ENCODE results near the gene MINDY1. TPM values are rescaled to one million over a fixed set of nuclear protein-coding genes. Genes with fewer than 3 reads are reported as not detected.

MINDY1 gene
- total RNA-seq, 1 donor from 2014 or later: 16.2 TPM

DNA sequence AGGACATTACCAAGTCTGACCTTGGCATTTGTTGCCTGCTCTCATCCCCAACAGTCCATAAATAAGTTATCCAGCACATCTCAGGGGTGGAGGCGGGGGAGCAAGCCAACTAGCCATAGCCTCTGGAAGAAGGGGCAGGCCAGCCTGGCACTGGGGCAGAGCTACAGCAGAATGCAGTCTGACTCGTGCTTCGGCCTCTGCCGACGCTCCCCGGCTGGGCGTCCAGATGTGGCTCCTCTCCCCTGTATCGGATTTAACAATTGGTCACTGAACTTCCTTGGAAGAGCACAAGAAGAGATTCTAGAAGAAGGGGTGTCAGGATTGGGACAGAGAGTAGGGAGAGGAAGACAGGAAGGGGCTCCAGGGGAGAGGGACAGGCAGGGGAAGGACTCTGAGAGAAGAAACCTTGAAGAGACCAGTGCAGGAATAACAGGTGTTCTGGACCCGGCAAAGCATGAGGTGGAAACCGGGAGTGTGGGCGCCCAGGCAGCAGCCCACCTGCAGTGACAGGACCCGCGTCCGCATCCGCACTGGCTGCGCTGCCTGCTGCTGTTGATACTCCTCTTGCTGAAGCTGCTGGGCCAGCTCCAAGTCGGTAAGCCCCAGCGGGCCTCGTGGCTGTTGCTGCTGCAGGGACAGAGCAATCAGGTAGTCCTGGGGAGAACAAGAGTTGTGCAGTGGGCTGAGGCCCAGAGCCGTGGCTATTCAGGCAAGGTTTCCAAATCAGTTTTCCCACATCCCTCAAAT, 9.4 kb downstream of the MINDY1 start:
- Histone ChIP-seq H3K4me1 (ENCODE audit: control insufficient read depth in 3 of 3, insufficient read depth in 3 of 3, low read length in 3 of 3) (peaks cover 11 to 14% (median 11%) of the 10 kb centered on the region in 3 donors), H3K9ac (ENCODE audit: low read depth in 1 of 3, low read length in 3 of 3) (peak overlapping the region in 1 of 3 donors; percentile 8), H3K4me3 (ENCODE audit: low read length in 3 of 3) (no peak overlapping the region), H3K27me3 (ENCODE audit: control insufficient read depth in 3 of 3, insufficient read depth in 3 of 3, low read length in 3 of 3) (no peaks in the 10 kb centered on the region), H3K27ac (ENCODE audit: low read depth, low read length) (no peak overlapping the region), H3K9me3 (ENCODE audit: control insufficient read depth in 3 of 3, low read length in 3 of 3) (no peaks in the 10 kb centered on the region), H3K36me3 (ENCODE audit: control insufficient read depth in 3 of 3, insufficient read depth in 3 of 3, low read length in 3 of 3) (peaks cover 28 to 47% (median 44%) of the 10 kb centered on the region in 3 donors)

DNA sequence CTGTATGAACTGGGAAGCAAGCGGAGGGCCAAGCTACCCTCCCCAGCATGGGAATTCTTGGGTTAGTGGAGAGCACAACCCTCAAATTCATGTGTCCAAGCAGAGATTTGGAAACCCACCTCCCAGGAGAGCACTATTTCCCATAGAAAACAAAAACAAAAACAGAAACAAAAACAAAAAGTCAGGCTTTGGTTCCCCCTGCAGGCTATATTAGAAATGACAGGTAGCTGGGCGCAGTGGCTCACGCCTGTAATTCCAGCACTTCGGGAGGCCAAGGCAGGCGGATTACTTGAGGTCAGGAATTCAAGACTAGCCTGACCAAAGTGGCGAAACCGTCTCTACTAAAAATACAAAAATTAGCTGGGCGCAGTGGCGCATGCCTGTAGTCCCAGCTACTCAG, 10.8 kb downstream of the MINDY1 start:
- Histone ChIP-seq H3K4me1 (ENCODE audit: control insufficient read depth in 3 of 3, insufficient read depth in 3 of 3, low read length in 3 of 3) (peaks cover 9 to 11% (median 9%) of the 10 kb centered on the region in 3 donors), H3K9ac (ENCODE audit: low read depth in 1 of 3, low read length in 3 of 3) (peak overlapping the region in 2 of 3 donors; percentile 47 to 64), H3K27ac (ENCODE audit: low read depth, low read length) (peak overlapping the region; percentile 15), H3K4me3 (ENCODE audit: low read length in 3 of 3) (peak overlapping the region in 2 of 3 donors; percentile 35 to 62), H3K36me3 (ENCODE audit: control insufficient read depth in 3 of 3, insufficient read depth in 3 of 3, low read length in 3 of 3) (peaks cover 24 to 33% (median 31%) of the 10 kb centered on the region in 3 donors), H3K9me3 (ENCODE audit: control insufficient read depth in 3 of 3, low read length in 3 of 3) (no peaks in the 10 kb centered on the region), H3K27me3 (ENCODE audit: control insufficient read depth in 3 of 3, insufficient read depth in 3 of 3, low read length in 3 of 3) (no peaks in the 10 kb centered on the region)

DNA sequence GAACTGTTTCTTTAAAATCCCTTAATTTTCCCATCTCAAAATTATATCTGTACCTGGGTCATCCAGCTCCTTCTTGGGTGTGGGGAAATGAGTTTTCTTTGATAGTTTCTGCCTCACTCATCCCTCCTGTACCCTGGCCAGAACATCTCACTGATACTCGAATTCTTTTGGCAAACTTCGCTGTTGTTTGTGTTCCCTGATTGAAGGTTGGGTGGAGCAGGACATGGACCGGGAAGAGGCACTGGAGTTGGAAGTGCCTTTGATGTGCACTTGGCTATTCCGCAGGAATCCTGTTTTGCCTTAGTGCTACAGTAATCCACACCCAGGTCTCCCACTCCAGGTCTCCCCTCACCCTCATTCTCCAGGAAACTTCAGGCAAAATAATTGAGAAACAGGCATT, 11.2 kb downstream of the MINDY1 start:
- Histone ChIP-seq H3K27ac (ENCODE audit: low read depth, low read length) (peak overlapping the region; percentile 15), H3K4me3 (ENCODE audit: low read length in 3 of 3) (peak overlapping the region in 2 of 3 donors; percentile 35 to 62), H3K9ac (ENCODE audit: low read depth in 1 of 3, low read length in 3 of 3) (peak overlapping the region in 2 of 3 donors; percentile 47 to 64), H3K4me1 (ENCODE audit: control insufficient read depth in 3 of 3, insufficient read depth in 3 of 3, low read length in 3 of 3) (peaks cover 9 to 11% (median 9%) of the 10 kb centered on the region in 3 donors), H3K27me3 (ENCODE audit: control insufficient read depth in 3 of 3, insufficient read depth in 3 of 3, low read length in 3 of 3) (no peaks in the 10 kb centered on the region), H3K36me3 (ENCODE audit: control insufficient read depth in 3 of 3, insufficient read depth in 3 of 3, low read length in 3 of 3) (peaks cover 24 to 30% (median 30%) of the 10 kb centered on the region in 3 donors), H3K9me3 (ENCODE audit: control insufficient read depth in 3 of 3, low read length in 3 of 3) (no peaks in the 10 kb centered on the region)

DNA sequence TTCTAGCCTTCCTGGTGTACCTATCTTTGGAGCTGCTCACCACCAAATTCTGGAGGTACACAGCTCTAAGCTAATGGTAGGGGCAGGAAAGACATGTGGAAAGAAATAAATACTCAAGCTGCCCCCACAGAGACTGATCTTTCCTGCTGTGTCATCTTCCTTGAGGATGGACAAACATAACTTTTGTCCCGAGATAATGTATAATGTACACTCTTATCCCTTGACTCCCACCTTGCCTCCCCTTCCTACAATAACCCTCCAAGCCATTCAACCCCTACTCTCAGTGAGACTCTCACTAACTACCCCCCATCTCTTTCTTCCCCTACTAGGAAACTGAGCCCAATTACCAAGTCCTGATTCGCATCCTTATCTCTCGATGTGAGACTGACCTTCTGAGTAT, 12.5 kb downstream of the MINDY1 start:
- Histone ChIP-seq H3K9me3 (ENCODE audit: control insufficient read depth in 3 of 3, low read length in 3 of 3) (no peaks in the 10 kb centered on the region), H3K36me3 (ENCODE audit: control insufficient read depth in 3 of 3, insufficient read depth in 3 of 3, low read length in 3 of 3) (peaks cover 19 to 21% (median 20%) of the 10 kb centered on the region in 3 donors), H3K4me3 (ENCODE audit: low read length in 3 of 3) (no peak overlapping the region), H3K27ac (ENCODE audit: low read depth, low read length) (no peak overlapping the region), H3K4me1 (ENCODE audit: control insufficient read depth in 3 of 3, insufficient read depth in 3 of 3, low read length in 3 of 3) (peaks cover 9 to 11% (median 9%) of the 10 kb centered on the region in 3 donors), H3K27me3 (ENCODE audit: control insufficient read depth in 3 of 3, insufficient read depth in 3 of 3, low read length in 3 of 3) (no peaks in the 10 kb centered on the region), H3K9ac (ENCODE audit: low read depth in 1 of 3, low read length in 3 of 3) (no peak overlapping the region)

DNA sequence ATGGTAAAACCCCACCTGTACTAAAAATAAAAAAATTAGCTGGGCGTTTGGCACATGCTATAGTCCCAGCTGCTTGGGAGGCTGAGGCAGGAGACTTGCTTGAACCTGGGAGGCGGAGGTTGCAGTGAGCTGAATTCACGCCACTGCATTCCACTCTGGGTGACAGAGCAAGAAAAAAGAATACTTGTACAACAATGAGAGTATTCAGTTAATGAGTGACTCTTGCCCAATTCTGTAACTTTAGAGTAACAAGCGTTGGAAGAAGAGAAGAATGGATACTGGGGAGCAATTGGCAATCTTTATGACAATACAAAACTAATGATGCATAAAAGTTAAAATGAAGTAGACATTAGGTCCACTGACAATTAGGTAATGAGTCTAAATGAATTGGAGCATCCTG, 14.1 kb downstream of the MINDY1 start:
- H3K9ac ChIP-seq (ENCODE audit: low read depth in 1 of 3, low read length in 3 of 3): no peak overlapping the region
- H3K4me3 ChIP-seq (ENCODE audit: low read length in 3 of 3): no peak overlapping the region
- H3K27ac ChIP-seq (ENCODE audit: low read depth, low read length): no peak overlapping the region
- H3K9me3 ChIP-seq (ENCODE audit: control insufficient read depth in 3 of 3, low read length in 3 of 3): no peaks in the 10 kb centered on the region
- H3K36me3 ChIP-seq (ENCODE audit: control insufficient read depth in 3 of 3, insufficient read depth in 3 of 3, low read length in 3 of 3): peaks cover 5 to 10% (median 9%) of the 10 kb centered on the region in 3 donors
- H3K4me1 ChIP-seq (ENCODE audit: control insufficient read depth in 3 of 3, insufficient read depth in 3 of 3, low read length in 3 of 3): peaks cover 9 to 11% (median 9%) of the 10 kb centered on the region in 3 donors
- no peaks in the 10 kb centered on the region for H3K27me3 ChIP-seq (ENCODE audit: control insufficient read depth in 3 of 3, insufficient read depth in 3 of 3, low read length in 3 of 3)

DNA sequence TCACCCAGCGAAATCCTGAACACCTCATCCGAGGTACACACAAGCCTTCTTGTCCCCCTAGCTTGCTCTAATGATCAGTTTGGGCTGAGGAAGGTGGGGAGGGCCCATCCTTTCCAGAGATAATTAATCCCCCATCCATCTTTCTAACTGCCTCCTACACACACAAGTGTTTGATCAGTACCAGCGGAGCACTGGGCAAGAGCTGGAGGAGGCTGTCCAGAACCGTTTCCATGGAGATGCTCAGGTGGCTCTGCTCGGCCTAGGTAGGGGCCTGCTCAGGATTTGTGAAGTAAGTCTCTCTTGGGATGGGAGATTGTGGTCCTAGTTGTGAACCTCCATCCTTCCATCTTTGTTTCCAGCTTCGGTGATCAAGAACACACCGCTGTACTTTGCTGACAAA, 18.8 kb downstream of the MINDY1 start:
- no peak overlapping the region for H3K27ac ChIP-seq (ENCODE audit: low read depth, low read length)
- H3K4me1 ChIP-seq (ENCODE audit: control insufficient read depth in 3 of 3, insufficient read depth in 3 of 3, low read length in 3 of 3): peaks cover 0 to 3% (median 0%) of the 10 kb centered on the region in 3 donors
- H3K27me3 ChIP-seq (ENCODE audit: control insufficient read depth in 3 of 3, insufficient read depth in 3 of 3, low read length in 3 of 3): no peaks in the 10 kb centered on the region
- H3K9ac ChIP-seq (ENCODE audit: low read depth in 1 of 3, low read length in 3 of 3): no peak overlapping the region
- H3K4me3 ChIP-seq (ENCODE audit: low read length in 3 of 3): no peak overlapping the region
- H3K9me3 ChIP-seq (ENCODE audit: control insufficient read depth in 3 of 3, low read length in 3 of 3): no peaks in the 10 kb centered on the region
- no peaks in the 10 kb centered on the region for H3K36me3 ChIP-seq (ENCODE audit: control insufficient read depth in 3 of 3, insufficient read depth in 3 of 3, low read length in 3 of 3)

DNA sequence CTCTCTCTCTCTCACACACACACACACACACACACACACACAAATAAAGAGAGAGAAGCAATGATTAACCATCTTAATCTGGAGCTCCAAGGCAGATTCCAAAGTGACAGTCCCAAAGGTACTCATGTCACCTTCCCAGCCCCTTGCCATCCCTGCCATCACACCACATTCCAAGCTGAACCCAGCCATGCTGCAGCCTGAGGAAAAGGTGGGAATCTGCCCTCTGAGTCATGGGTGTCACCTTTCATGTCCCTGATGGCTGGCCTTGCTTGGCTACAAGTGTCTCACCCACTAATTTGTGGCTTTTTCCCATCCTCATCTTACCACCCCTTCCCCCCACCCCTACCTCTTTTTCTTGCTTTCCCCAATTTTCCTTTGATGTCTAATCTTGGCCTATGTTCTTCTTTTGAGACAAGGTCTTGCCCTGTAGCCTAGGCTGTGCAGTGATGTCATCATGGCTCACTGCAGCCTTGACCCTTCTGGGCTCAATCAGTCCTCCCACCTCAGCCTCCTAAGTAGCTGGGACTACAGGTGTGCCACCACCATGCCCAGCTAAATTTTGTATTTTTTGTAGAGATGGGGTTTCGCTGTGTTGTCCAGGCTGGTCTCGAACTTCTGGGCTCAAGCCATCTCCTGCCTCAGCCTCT, 21.4 kb downstream of the MINDY1 start:
- H3K27me3 ChIP-seq (ENCODE audit: control insufficient read depth in 3 of 3, insufficient read depth in 3 of 3, low read length in 3 of 3): no peaks in the 10 kb centered on the region
- no peaks in the 10 kb centered on the region for H3K36me3 ChIP-seq (ENCODE audit: control insufficient read depth in 3 of 3, insufficient read depth in 3 of 3, low read length in 3 of 3)
- no peak overlapping the region for H3K9ac ChIP-seq (ENCODE audit: low read depth in 1 of 3, low read length in 3 of 3)
- no peak overlapping the region for H3K4me3 ChIP-seq (ENCODE audit: low read length in 3 of 3)
- H3K9me3 ChIP-seq (ENCODE audit: control insufficient read depth in 3 of 3, low read length in 3 of 3): no peaks in the 10 kb centered on the region
- peaks cover 0 to 3% (median 0%) of the 10 kb centered on the region in 3 donors for H3K4me1 ChIP-seq (ENCODE audit: control insufficient read depth in 3 of 3, insufficient read depth in 3 of 3, low read length in 3 of 3)
- H3K27ac ChIP-seq (ENCODE audit: low read depth, low read length): no peak overlapping the region

DNA sequence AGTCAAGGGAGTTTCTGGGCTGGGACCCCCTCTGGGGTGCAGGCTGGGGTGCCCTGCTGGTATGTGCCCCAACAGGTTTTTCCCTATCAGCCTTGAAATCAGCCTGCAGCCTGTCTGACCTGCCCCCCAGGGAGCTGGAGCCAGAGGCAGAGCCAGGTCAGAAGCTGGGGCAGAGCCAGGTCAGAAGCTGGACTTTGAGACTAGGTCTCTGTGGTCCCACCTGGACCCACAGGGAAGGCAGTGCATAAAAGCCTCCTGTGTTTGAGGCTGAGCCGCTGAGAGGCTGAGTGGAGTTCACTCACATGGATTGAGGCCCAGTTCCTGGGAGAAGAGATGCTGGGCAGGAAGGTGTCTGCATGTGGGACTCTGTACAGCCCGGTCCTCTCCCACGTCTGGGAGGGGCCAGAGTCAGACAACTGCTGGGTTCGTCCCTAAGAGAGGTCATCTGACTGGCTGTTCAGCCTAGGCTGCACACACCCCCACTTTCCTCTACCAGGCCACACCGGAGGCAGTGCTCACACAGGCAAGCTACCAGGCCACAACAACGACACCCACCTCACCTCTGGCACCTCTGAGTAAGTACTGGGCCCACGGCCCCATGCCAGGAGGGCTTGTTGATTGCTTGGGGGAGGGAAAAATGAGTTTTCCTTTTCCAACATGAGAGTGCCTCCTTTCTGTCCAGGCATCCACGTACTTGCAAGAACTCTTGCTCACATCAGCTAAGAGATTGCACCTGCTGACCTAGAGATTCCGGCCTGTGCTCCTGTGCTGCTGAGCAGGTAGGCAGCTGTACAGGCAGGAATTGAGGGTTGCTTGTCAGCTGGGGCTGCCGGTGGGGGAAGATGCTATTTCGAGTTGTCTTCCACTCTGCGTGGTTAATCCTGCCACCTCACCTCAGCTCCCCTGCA, 24.6 kb downstream of the MINDY1 start, which contains the start of gene ANXA9:
Gene ANXA9, plus strand, starts transcription at position 488 of the 908 bp plus-strand sequence. CDS start 814 bp downstream, outside the sequence.
- Histone ChIP-seq H3K9ac (ENCODE audit: low read depth in 1 of 3, low read length in 3 of 3) (peak within 1 kb of the TSS in 1 of 3 donors; percentile 33), H3K36me3 (ENCODE audit: control insufficient read depth in 3 of 3, insufficient read depth in 3 of 3, low read length in 3 of 3) (no peaks in the 10 kb centered on the region), H3K9me3 (ENCODE audit: control insufficient read depth in 3 of 3, low read length in 3 of 3) (no peaks in the 10 kb centered on the region), H3K27me3 (ENCODE audit: control insufficient read depth in 3 of 3, insufficient read depth in 3 of 3, low read length in 3 of 3) (no peaks in the 10 kb centered on the region), H3K4me1 (ENCODE audit: control insufficient read depth in 3 of 3, insufficient read depth in 3 of 3, low read length in 3 of 3) (peaks cover 12 to 15% (median 13%) of the 10 kb centered on the region in 3 donors), H3K4me3 (ENCODE audit: low read length in 3 of 3) (no peak within 1 kb of the TSS), H3K27ac (ENCODE audit: low read depth, low read length) (no peak within 1 kb of the TSS)

DNA sequence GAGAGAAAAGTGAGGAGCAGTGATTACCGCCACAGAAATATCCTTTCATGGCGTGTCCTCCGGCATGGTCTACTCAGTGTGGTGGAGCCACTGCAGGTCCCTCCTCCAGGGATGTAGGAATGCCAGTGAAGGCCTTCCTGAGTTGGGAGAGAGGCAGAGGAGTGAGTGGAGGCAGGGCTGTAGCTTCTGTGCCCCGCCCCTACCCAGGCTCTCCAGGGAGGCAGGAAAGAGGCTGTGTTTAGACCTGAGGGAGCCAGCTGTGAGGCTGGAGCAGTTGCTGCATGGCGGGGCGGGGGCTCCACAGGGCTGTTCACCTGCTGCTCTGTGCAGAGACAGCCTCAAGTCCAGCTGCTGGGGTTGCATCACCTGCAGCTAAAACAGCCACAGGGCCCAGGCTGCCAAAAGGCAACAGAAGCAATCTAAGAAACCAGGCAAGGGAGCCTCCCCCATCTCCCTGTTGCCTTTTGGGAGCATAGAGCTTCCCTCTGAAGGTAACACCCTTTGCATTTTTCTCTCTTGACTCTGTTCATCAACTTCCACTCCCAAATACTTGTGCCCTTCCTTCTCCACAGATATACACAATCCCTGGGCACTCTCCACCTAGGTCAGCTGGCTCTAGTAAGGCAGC, 25.4 kb downstream of the MINDY1 start:
- Histone ChIP-seq H3K4me1 (ENCODE audit: control insufficient read depth in 3 of 3, insufficient read depth in 3 of 3, low read length in 3 of 3) (peaks cover 12 to 17% (median 13%) of the 10 kb centered on the region in 3 donors), H3K9me3 (ENCODE audit: control insufficient read depth in 3 of 3, low read length in 3 of 3) (no peaks in the 10 kb centered on the region), H3K9ac (ENCODE audit: low read depth in 1 of 3, low read length in 3 of 3) (no peak overlapping the region), H3K36me3 (ENCODE audit: control insufficient read depth in 3 of 3, insufficient read depth in 3 of 3, low read length in 3 of 3) (no peaks in the 10 kb centered on the region), H3K27ac (ENCODE audit: low read depth, low read length) (no peak overlapping the region), H3K4me3 (ENCODE audit: low read length in 3 of 3) (no peak overlapping the region), H3K27me3 (ENCODE audit: control insufficient read depth in 3 of 3, insufficient read depth in 3 of 3, low read length in 3 of 3) (no peaks in the 10 kb centered on the region)

Measured in skeletal muscle tissue (tissue), 4 donors.